ENCODE results near the gene ACO2. TPM values are rescaled to one million over a fixed set of nuclear protein-coding genes. Genes with fewer than 3 reads are reported as not detected.
"Not testable (repeated sequence)": the region's sequence is repeated elsewhere in the genome, so short reads cannot be mapped to it uniquely, and the experiment has no call there.

ACO2 gene
- total RNA-seq, 1 donor from 2014 or later: 64.4 TPM

- DNase-seq: no peak
Observed at GRCh38 chr22:41568811-41569210, 99.9 kb downstream of the ACO2 start.

- DNase-seq: no peak
Observed at GRCh38 chr22:41570221-41570620, 101.3 kb downstream of the ACO2 start.

GRCh38 chr22:41571786-41572185 lies 102.9 kb downstream of the ACO2 start:
- DNase-seq: no peak

GRCh38 chr22:41572305-41572704 lies 103.4 kb downstream of the ACO2 start:
- not testable (repeated sequence) for DNase-seq

- no peak for DNase-seq
Observed at GRCh38 chr22:41573677-41574076, 104.8 kb downstream of the ACO2 start.

GRCh38 chr22:41574847-41575381 lies 106.0 kb downstream of the ACO2 start:
- no peak for DNase-seq

- DNase-seq: no peak
Observed at GRCh38 chr22:41575533-41575932, 106.6 kb downstream of the ACO2 start.

GRCh38 chr22:41576877-41577276 lies 108.0 kb downstream of the ACO2 start:
- no peak for DNase-seq

GRCh38 chr22:41578114-41578513 lies 109.2 kb downstream of the ACO2 start:
- DNase-seq: no peak

Other genes with a start within 250 kb of the ACO2 start
- 2.8 TPM for gene CHADL, start 228.2 kb upstream of the ACO2 start, total RNA-seq
- 28.7 TPM for gene RANGAP1, start 182.9 kb upstream of the ACO2 start, total RNA-seq
- 51.3 TPM for gene ZC3H7B, start 167.6 kb upstream of the ACO2 start, total RNA-seq
- gene TEF, start 87.2 kb upstream of the ACO2 start, total RNA-seq: 10.0 TPM
- 15.6 TPM for gene TOB2, start 22.3 kb upstream of the ACO2 start, total RNA-seq
- 35.7 TPM for gene PHF5A, start 425 bp upstream of the ACO2 start, total RNA-seq
- 23.7 TPM for gene POLR3H, start 75.4 kb downstream of the ACO2 start, total RNA-seq
- gene CSDC2, start 91.9 kb downstream of the ACO2 start, total RNA-seq: 9.4 TPM
- 17.2 TPM for gene PMM1, start 120.7 kb downstream of the ACO2 start, total RNA-seq
- 18.1 TPM for gene DESI1, start 151.9 kb downstream of the ACO2 start, total RNA-seq
- 208 TPM for gene XRCC6, start 152.2 kb downstream of the ACO2 start, total RNA-seq
- 62.9 TPM for gene SNU13, start 219.8 kb downstream of the ACO2 start, total RNA-seq
- gene MEI1, start 230.4 kb downstream of the ACO2 start, total RNA-seq: 0.16 TPM

Data from occipital lobe (tissue), 2 donors.